Measurements from ENCODE around the gene MANEAL.
"Not testable (repeated sequence)": the region's sequence is repeated elsewhere in the genome, so short reads cannot be mapped to it uniquely, and the experiment has no call there.

The MANEAL gene

GRCh38 chr1:37793773-37794371 lies at the start of gene MANEAL:
Gene MANEAL, plus strand, starts transcription at chr1:37793847. Its CDS starts 336 bp downstream, at chr1:37794183.
- FAIRE-seq = no peak

- no peak for FAIRE-seq
Observed at GRCh38 chr1:37746806-37747205, 46.8 kb upstream of the MANEAL start.

- FAIRE-seq = no peak
Observed at GRCh38 chr1:37748565-37748964, 45.1 kb upstream of the MANEAL start.

- no peak for FAIRE-seq
Observed at GRCh38 chr1:37752213-37752582, 41.4 kb upstream of the MANEAL start.

- no peak for FAIRE-seq
Observed at GRCh38 chr1:37752583-37753471, 40.8 kb upstream of the MANEAL start.

GRCh38 chr1:37753473-37754321 lies 40.0 kb upstream of the MANEAL start:
- no peak for FAIRE-seq

- no peak for FAIRE-seq
Observed at GRCh38 chr1:37755290-37755689, 38.4 kb upstream of the MANEAL start.

- no peak for FAIRE-seq
Observed at GRCh38 chr1:37755951-37756560, 37.6 kb upstream of the MANEAL start.

- FAIRE-seq = no peak
Observed at GRCh38 chr1:37759451-37759850, 34.2 kb upstream of the MANEAL start.

- no peak for FAIRE-seq
Observed at GRCh38 chr1:37761416-37762095, 32.1 kb upstream of the MANEAL start.

- no peak for FAIRE-seq
Observed at GRCh38 chr1:37762516-37762915, 31.1 kb upstream of the MANEAL start.

- no peak for FAIRE-seq
Observed at GRCh38 chr1:37763791-37764413, 29.7 kb upstream of the MANEAL start.

GRCh38 chr1:37764414-37764825 lies 29.2 kb upstream of the MANEAL start:
- no peak for FAIRE-seq

- FAIRE-seq = no peak
Observed at GRCh38 chr1:37764888-37765441, 28.7 kb upstream of the MANEAL start, which contains the start of gene EPHA10. Gene EPHA10, minus strand, starts transcription at chr1:37765120. Its CDS starts 54 bp downstream, at chr1:37765066.

- FAIRE-seq = no peak
Observed at GRCh38 chr1:37765916-37766664, 27.6 kb upstream of the MANEAL start.

- no peak for FAIRE-seq
Observed at GRCh38 chr1:37767488-37767887, 26.2 kb upstream of the MANEAL start.

GRCh38 chr1:37771440-37771839 lies 22.2 kb upstream of the MANEAL start:
- FAIRE-seq = not testable (repeated sequence)

- no peak for FAIRE-seq
Observed at GRCh38 chr1:37776946-37777516, 16.6 kb upstream of the MANEAL start.

- FAIRE-seq = no peak
Observed at GRCh38 chr1:37778654-37779053, 15.0 kb upstream of the MANEAL start.

- no peak for FAIRE-seq
Observed at GRCh38 chr1:37782491-37782890, 11.2 kb upstream of the MANEAL start.
